ENCODE results near the gene WWC2.

- TF ChIP-seq SUZ12 (IDR thresholded peaks at IDR 0.05; ENCODE audit: extremely low read depth, insufficient read depth, insufficient read length): no peak
- no peak for TF ChIP-seq ZNF274 (IDR thresholded peaks at IDR 0.05; ENCODE audit: low read depth, low read length)
- no peak for TF ChIP-seq YY1 (IDR thresholded peaks at IDR 0.05; ENCODE audit: insufficient read depth, insufficient read length)
Measured at GRCh38 chr4:183214912-183215488, 115.9 kb downstream of the WWC2 start.
